Activated gamma-delta T cell treated with anti-CD3 and anti-CD28 coated beads, Interleukin-2, amount 50 U/mL, for 16 hours (primary cell): ENCODE results near the gene SNRPD1.
"Not testable (repeated sequence)": the region's sequence is repeated elsewhere in the genome, so short reads cannot be mapped to it uniquely, and the experiment has no call there.

Experiments used
- DNase-seq: peaks from one replicate; pipeline ENCODE4 v3.0.0-alpha.2; 2020; ENCODE audit warnings: low read depth

SNRPD1 gene

DNA sequence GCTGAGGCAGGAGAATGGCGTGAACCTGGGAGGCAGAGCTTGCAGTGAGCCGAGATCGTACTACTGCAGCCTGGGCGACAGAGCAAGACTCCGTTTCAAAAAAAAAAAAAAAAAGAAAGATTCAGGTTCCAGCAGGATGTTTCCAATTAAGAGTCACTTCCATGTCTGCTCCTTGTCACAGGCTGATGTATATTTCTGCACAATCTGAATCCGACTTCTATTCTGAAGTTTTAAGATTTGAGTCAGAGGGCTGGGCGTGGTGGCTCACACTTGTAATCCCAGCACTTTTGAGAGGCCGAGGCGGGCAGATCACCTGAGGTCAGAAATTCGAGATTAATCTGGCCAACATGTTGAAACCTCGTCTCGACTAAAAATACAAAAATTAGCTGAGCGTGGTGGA lies 24.7 kb downstream of the SNRPD1 start:
- no peak for DNase-seq

- DNase-seq: no peak
Observed at GRCh38 chr18:21638822-21639221, 26.7 kb downstream of the SNRPD1 start.

GRCh38 chr18:21640375-21640774 lies 28.3 kb downstream of the SNRPD1 start:
- DNase-seq: not testable (repeated sequence)

- no peak for DNase-seq
Observed at GRCh38 chr18:21650311-21650710, 38.2 kb downstream of the SNRPD1 start.

GRCh38 chr18:21652073-21652472 lies 40.0 kb downstream of the SNRPD1 start:
- no peak for DNase-seq

DNA sequence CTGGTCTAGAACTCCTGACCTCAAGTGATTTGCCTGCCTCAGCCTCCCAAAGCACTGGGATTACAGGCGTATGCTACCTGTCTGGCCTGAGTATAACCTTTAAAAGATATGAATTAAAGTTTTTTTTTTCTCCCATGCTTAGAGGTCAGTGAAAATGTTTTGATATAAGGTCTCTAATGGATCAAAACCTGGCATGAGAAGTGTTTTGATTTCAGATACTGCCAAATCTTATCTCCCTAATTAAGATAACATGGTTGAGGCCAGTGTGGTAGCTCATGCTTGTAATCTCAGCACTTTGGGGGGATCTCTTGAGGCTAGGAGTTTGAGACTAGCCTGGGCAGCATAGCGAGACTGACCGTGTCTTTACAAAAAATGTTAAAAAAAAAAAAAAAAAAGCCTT lies 41.2 kb downstream of the SNRPD1 start:
- DNase-seq: no peak

DNA sequence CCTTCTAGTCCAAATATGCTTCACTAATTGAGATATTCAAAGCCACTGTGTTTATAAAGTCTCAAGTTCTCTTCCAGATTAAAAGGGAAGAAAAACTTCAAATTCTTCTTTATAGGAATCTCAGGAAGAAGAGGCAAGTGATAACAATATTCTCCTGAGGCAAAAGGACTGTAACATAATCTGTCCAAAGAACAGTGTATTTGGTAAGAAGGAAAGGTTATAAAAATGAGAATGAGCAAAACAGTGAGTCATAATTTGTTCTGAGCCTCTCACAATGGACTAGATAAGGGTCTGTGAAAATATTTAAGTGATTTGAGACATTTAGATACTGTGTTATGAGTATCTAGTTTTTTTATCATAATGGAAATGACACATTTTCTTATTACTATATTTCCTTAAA lies 44.3 kb downstream of the SNRPD1 start:
- no peak for DNase-seq

DNA sequence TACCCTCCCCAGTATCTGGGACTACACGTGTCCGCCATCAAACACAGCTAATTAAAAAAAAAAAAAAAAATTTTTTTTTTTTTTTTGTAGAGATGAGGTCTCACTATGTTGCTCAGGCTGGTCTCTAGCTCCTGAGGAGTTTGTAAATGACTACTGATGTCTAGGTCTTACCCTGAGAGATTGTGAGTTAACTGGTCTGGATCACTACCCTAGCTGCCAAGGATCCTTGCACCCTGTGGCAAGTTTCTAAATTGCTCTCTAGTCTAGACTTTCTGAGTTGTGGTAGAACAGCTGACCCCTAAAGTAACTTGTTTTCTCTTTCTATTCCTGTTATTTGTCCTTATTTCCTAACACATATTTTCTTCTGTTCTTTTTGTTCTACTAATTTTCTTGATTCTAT lies 48.0 kb downstream of the SNRPD1 start:
- no peak for DNase-seq

GRCh38 chr18:21662581-21662980 lies 50.5 kb downstream of the SNRPD1 start:
- DNase-seq: no peak

GRCh38 chr18:21663578-21663977 lies 51.5 kb downstream of the SNRPD1 start:
- no peak for DNase-seq

DNA sequence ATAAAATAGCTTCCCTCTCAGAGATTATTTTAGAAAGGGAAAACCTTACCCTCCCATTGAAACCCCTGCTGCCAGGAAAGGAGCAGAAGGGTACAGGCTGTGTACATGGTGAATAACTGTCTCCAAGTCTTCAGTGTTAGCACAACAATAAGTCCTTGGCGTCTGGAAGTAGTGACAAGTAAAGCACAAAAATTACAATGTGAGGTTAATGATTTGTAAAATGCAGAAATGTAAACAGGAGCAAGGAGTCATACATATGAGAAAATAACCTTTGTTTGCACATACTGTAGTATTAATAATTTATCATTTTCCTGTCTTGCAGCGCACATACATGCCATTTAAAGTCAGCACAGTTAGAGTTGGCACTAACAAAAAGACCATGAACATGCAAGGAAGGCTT lies 52.0 kb downstream of the SNRPD1 start:
- no peak for DNase-seq

GRCh38 chr18:21669736-21670285 lies 57.7 kb downstream of the SNRPD1 start:
- no peak for DNase-seq

GRCh38 chr18:21672521-21673267 lies 60.6 kb downstream of the SNRPD1 start:
- no peak for DNase-seq

DNA sequence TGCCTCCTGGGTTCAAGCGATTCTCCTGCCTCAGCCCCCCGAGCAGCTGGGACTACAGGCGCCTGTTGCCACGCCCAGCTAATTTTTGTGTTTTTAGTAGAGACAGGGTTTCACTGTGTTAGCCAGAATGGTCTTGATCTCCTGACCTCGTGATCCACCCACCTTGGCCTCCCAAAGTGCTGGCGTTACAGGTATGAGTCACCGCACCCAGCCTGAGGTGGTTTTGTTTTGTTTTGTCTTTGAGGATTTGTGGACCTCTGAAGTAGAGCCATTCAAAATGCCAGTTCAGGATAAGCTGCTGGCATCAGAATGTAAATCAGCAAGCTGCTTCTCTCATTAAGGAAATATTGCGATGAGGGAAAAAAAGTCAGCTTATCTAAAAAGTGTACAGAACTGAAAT lies 63.2 kb downstream of the SNRPD1 start:
- DNase-seq: not testable (repeated sequence)

- DNase-seq: no peak
Observed at GRCh38 chr18:21678859-21679258, 66.7 kb downstream of the SNRPD1 start.

DNA sequence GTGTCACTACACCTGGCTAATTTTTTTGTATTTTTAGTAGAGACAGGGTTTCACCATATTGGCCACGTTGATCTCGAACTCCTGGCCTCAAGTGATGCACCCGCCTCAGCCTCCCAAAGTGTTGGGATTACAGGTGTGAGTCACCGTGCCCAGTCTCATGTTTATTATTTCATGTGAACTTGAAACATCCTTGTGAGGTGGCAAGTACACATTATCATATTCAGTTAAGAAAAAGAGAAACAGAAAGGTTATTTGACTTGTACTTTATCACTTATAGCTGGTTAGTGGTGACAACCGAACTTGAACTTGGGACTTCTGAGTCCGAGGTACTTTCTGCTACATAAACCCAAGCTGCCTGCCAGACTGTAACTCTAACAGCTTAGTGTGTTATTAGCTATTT lies 68.0 kb downstream of the SNRPD1 start:
- DNase-seq: no peak

GRCh38 chr18:21682371-21683051 lies 70.4 kb downstream of the SNRPD1 start:
- no peak for DNase-seq
